ENCODE measurements around the gene ADAMTSL5. TPM values are rescaled to one million over a fixed set of nuclear protein-coding genes. Genes with fewer than 3 reads are reported as not detected.

Gene ADAMTSL5
- total and polyA plus RNA-seq, 9 of the 15 experiments (the other 6 are each of a cell fraction or from before 2014, with no cell fraction given): 1.0 to 11.6 (median 4.1) TPM

DNA sequence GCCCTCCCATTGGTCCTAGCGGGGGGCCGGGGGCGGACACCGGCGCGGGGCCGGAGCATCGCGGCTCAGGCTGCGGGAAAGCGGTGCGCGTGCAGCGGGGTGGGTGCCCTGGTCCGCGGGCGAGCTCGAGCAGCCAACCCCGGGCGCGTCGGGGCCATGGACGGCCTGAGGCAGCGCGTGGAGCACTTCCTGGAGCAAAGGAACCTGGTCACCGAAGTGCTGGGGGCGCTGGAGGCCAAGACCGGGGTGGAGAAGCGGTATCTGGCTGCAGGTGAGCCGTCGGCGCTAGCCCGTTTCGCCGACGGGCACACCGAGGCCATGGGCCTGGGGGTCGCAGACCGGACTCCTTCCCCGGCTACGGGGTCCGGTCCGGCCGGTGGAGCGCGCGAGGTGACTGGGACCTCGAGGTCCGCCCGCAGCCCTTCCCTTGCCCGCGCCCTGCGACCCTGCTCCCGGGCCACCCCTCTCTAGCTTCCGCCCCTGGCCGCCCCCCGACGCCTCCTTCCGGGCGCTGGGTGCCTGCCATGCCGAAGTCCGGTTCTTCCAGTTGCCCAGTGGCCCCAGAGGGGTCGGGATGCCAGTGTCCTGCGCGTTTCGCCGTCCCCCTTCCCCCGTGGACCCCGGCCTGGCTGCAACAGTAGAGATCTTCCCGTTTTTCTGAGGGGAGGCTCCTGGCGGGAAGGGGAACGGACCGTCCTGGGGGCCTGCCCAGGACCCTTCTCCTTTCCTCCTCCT, 21.5 kb downstream of the ADAMTSL5 start, which contains the start of gene REEP6 (continued):
- TF ChIP-seq GTF2F1 (IDR thresholded peaks at IDR 0.05; ENCODE audit: low read depth, low read length) (no peak), ARID4B (CRISPR knock-in tag; IDR thresholded peaks at IDR 0.05) (peak; percentile 45; the same call in 1 of the 2 replicates), EZH2 (IDR thresholded peaks at IDR 0.05; ENCODE audit: borderline replicate concordance, low read depth, low read length) (no peak), SRSF9 (IDR thresholded peaks at IDR 0.05; ENCODE audit: borderline replicate concordance, low read depth, low read length) (no peak), THAP12 (CRISPR knock-in tag; IDR thresholded peaks at IDR 0.05) (peak; percentile 89), UBTF (IDR thresholded peaks at IDR 0.05; ENCODE audit: borderline replicate concordance in 1 of 2, low read depth in 2 of 2, low read length in 2 of 2) (0 out of 4 replicates have a peak, but pooled peaks of 1 of the 2 experiments have one; percentile 66), LARP7 (IDR thresholded peaks at IDR 0.05) (no peak), ZNF3 (CRISPR knock-in tag; IDR thresholded peaks at IDR 0.05) (no peak), SRSF1 (IDR thresholded peaks at IDR 0.05; ENCODE audit: low read depth, low read length) (no peak), SMARCE1 (IDR thresholded peaks at IDR 0.05) (no peak), CAMTA2 (CRISPR knock-in tag; conservative IDR thresholded peaks at IDR 0.05) (0 out of 2 replicates have a peak, but pooled peaks have one; percentile 70), HLTF (IDR thresholded peaks at IDR 0.05) (no peak), SP1 (CRISPR knock-in tag; IDR thresholded peaks at IDR 0.05) (no peak), TBL1XR1 (IDR thresholded peaks at IDR 0.05; ENCODE audit: low read length in 2 of 2) (no peak), DNMT1 (IDR thresholded peaks at IDR 0.05) (no peak), PREB (CRISPR knock-in tag; IDR thresholded peaks at IDR 0.05) (no peak)
- TF ChIP-seq, protein P1, sequence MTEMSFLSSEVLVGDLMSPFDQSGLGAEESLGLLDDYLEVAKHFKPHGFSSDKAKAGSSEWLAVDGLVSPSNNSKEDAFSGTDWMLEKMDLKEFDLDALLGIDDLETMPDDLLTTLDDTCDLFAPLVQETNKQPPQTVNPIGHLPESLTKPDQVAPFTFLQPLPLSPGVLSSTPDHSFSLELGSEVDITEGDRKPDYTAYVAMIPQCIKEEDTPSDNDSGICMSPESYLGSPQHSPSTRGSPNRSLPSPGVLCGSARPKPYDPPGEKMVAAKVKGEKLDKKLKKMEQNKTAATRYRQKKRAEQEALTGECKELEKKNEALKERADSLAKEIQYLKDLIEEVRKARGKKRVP (CRISPR knock-in tag; IDR thresholded peaks at IDR 0.05): no peak
